Measurements from ENCODE around the gene CGNL1. TPM values are rescaled to one million over a fixed set of nuclear protein-coding genes. Genes with fewer than 3 reads are reported as not detected.

Gene CGNL1
- total RNA-seq, 1 experiment from 2014 or later: 3.3 TPM

DNA sequence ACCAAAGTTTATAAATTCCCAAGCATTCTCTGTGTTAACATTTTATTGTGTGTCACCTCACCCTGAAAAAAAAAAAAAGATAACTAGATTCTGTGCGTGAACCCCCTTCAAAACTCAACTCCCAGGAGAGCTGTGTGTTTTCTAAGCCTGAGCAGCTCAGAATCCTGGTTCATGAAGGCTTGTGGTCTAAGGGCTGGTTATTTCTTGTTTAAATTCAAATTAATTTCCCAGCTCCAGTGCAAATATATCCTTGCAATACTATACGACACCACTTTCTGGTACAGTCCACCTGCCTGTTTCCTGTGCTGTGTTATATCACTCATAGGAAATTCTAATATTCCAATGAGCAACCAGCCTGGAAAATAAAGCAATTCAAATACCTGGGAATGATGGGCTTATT lies 192.0 kb downstream of the CGNL1 start:
- TF ChIP-seq, protein P1, sequence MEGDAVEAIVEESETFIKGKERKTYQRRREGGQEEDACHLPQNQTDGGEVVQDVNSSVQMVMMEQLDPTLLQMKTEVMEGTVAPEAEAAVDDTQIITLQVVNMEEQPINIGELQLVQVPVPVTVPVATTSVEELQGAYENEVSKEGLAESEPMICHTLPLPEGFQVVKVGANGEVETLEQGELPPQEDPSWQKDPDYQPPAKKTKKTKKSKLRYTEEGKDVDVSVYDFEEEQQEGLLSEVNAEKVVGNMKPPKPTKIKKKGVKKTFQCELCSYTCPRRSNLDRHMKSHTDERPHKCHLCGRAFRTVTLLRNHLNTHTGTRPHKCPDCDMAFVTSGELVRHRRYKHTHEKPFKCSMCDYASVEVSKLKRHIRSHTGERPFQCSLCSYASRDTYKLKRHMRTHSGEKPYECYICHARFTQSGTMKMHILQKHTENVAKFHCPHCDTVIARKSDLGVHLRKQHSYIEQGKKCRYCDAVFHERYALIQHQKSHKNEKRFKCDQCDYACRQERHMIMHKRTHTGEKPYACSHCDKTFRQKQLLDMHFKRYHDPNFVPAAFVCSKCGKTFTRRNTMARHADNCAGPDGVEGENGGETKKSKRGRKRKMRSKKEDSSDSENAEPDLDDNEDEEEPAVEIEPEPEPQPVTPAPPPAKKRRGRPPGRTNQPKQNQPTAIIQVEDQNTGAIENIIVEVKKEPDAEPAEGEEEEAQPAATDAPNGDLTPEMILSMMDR (IDR thresholded peaks at IDR 0.05; ENCODE audit: unreplicated experiment): no peak
- Mint-ChIP-seq H3K27ac (ENCODE audit: unreplicated experiment) (no peak overlapping the region), H3K36me3 (ENCODE audit: insufficient read depth, unreplicated experiment) (peaks cover 7% of the 10 kb centered on the region), H3K4me3 (ENCODE audit: low read depth, unreplicated experiment) (no peak overlapping the region), H3K27me3 (ENCODE audit: unreplicated experiment) (no peaks in the 10 kb centered on the region), H3K4me1 (ENCODE audit: low read depth, unreplicated experiment) (peaks cover 28% of the 10 kb centered on the region), H3K9me3 (ENCODE audit: low read depth, unreplicated experiment) (peaks cover 4% of the 10 kb centered on the region)
- CTCF ChIA-PET: interaction anchor here (0.7 to 1.1 kb wide), 2 partner anchors 8 to 87 kb away, joined by 3 to 4 read pairs; no protein-coding TSS in a partner anchor
- no peak for DNase-seq
- no TSS peak for BruUV-seq (replicated peaks)
- intact Hi-C loops (cut with micrococcal nuclease; ENCODE audit: unreplicated experiment): loop anchor here (10.0 kb wide), 1 partner anchor 617 kb away; no protein-coding TSS in a partner anchor

DNA sequence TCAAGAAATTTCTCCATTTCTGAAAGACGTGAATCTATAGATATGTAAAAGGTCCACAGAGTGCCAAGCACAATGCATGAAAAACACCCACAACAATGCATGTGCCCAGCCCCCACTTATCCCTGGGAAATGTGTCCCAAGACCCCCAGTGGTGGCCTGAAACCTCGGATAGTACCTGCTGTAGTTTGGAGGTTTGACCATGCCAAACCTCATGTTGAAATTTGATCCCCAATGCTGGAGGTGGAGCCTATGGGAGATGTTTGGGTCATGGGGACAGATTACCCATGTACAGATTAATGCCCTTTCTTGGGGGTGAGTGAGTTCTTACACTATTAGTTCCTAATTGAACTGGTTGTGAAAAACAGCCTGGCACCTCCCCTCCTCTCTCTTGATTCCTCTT lies 194.0 kb downstream of the CGNL1 start:
- Mint-ChIP-seq H3K27me3 (ENCODE audit: unreplicated experiment) (no peaks in the 10 kb centered on the region), H3K9me3 (ENCODE audit: low read depth, unreplicated experiment) (peaks cover 4% of the 10 kb centered on the region), H3K4me3 (ENCODE audit: low read depth, unreplicated experiment) (no peak overlapping the region), H3K27ac (ENCODE audit: unreplicated experiment) (peak overlapping the region; percentile 93), H3K4me1 (ENCODE audit: low read depth, unreplicated experiment) (peaks cover 28% of the 10 kb centered on the region), H3K36me3 (ENCODE audit: insufficient read depth, unreplicated experiment) (peaks cover 7% of the 10 kb centered on the region)
- CTCF ChIA-PET: no interaction called here
- BruUV-seq (replicated peaks): no TSS peak
- intact Hi-C loops (cut with micrococcal nuclease; ENCODE audit: unreplicated experiment): no loop called here
- TF ChIP-seq, protein P1 (IDR thresholded peaks at IDR 0.05; ENCODE audit: unreplicated experiment): no peak
- no peak for DNase-seq

DNA sequence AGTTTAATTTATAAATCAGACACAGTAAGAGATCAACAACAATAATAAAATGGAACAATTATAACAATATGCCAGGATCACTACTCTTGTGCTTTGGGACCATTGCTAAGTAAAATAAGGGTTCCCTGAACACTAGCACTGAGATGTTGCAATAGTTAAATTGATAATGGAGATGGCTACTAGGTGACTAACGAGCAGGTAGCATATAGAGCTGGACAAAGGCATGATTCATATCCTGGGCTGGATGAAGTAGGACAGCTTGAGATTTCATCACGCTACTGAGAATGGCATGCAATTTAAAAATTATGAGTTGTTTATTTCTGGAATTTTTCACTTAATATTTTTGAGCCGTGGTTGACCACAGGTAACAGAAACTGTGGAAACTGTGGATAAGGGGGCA lies 194.7 kb downstream of the CGNL1 start:
- H3K4me1 Mint-ChIP-seq (ENCODE audit: low read depth, unreplicated experiment): peaks cover 28% of the 10 kb centered on the region
- DNase-seq: peak; percentile 26
- peaks cover 7% of the 10 kb centered on the region for H3K36me3 Mint-ChIP-seq (ENCODE audit: insufficient read depth, unreplicated experiment)
- H3K27ac Mint-ChIP-seq (ENCODE audit: unreplicated experiment): peak overlapping the region; percentile 93
- no TSS peak for BruUV-seq (replicated peaks)
- CTCF ChIA-PET: interaction anchor here (0.6 to 1.3 kb wide), 3 partner anchors 19 to 41 kb away, joined by 3 read pairs; no protein-coding TSS in a partner anchor
- no peaks in the 10 kb centered on the region for H3K27me3 Mint-ChIP-seq (ENCODE audit: unreplicated experiment)
- intact Hi-C loops (cut with micrococcal nuclease; ENCODE audit: unreplicated experiment): no loop called here
- peak overlapping the region; percentile 9 for H3K4me3 Mint-ChIP-seq (ENCODE audit: low read depth, unreplicated experiment)
- H3K9me3 Mint-ChIP-seq (ENCODE audit: low read depth, unreplicated experiment): peaks cover 4% of the 10 kb centered on the region
- TF ChIP-seq, protein P1 (IDR thresholded peaks at IDR 0.05; ENCODE audit: unreplicated experiment): no peak

DNA sequence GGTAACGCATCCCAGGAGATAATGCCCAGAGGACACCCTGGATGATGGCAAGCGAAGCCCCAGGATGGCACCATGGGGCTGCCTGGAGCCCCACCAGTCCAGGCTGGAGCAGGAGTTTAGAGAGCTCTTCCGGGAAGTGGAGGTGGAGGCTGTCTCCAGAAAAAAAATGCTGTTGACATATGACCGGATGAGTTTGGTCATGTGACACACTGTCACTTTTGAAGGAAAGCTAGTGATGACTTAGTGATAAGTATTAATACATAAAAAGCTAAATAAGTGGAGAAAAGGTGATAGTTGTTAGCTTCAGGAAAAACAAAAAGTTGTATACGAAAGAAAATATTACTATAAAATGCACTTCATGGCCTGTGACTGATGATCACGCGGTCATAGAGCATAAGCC lies 195.4 kb downstream of the CGNL1 start:
- Mint-ChIP-seq H3K4me3 (ENCODE audit: low read depth, unreplicated experiment) (no peak overlapping the region), H3K4me1 (ENCODE audit: low read depth, unreplicated experiment) (peaks cover 28% of the 10 kb centered on the region), H3K9me3 (ENCODE audit: low read depth, unreplicated experiment) (peaks cover 4% of the 10 kb centered on the region), H3K36me3 (ENCODE audit: insufficient read depth, unreplicated experiment) (peaks cover 7% of the 10 kb centered on the region), H3K27ac (ENCODE audit: unreplicated experiment) (peak overlapping the region; percentile 93), H3K27me3 (ENCODE audit: unreplicated experiment) (no peaks in the 10 kb centered on the region)
- TF ChIP-seq, protein P1 (IDR thresholded peaks at IDR 0.05; ENCODE audit: unreplicated experiment): no peak
- no TSS peak for BruUV-seq (replicated peaks)
- DNase-seq: no peak
- intact Hi-C loops (cut with micrococcal nuclease; ENCODE audit: unreplicated experiment): no loop called here
- CTCF ChIA-PET: interaction anchor here (1.3 kb wide), 1 partner anchor 18 kb away, joined by 3 read pairs; no protein-coding TSS in a partner anchor
